Measurements from ENCODE around the gene CDON. TPM values are rescaled to one million over a fixed set of nuclear protein-coding genes. Genes with fewer than 3 reads are reported as not detected.

The CDON gene
- total and polyA plus RNA-seq, 9 of the 15 experiments (the other 6 are each of a cell fraction or from before 2014, with no cell fraction given) = 0.08 to 0.64 (median 0.40) TPM

- TF ChIP-seq PHF8 (IDR thresholded peaks at IDR 0.05; ENCODE audit: borderline replicate concordance, low read length) (peak; percentile 38; the same call in 1 of the 2 replicates), RBM34 (IDR thresholded peaks at IDR 0.05; ENCODE audit: borderline replicate concordance, insufficient read depth, low read length) (no peak), MYC (IDR thresholded peaks at IDR 0.05; ENCODE audit: low read depth, low read length) (0 out of 2 replicates have a peak, but pooled peaks have one; percentile 28), MYC (CRISPR knock-in tag; IDR thresholded peaks at IDR 0.05; ENCODE audit: borderline replicate concordance, low read depth) (no peak), CBX1 (IDR thresholded peaks at IDR 0.05; ENCODE audit: low read depth) (no peak), CAMTA2 (CRISPR knock-in tag; conservative IDR thresholded peaks at IDR 0.05) (no peak), RBFOX2 (IDR thresholded peaks at IDR 0.05; ENCODE audit: low read depth, low read length) (peak; percentile 55), SREBF1 (IDR thresholded peaks at IDR 0.05; ENCODE audit: borderline replicate concordance, low read depth, low read length) (peak; percentile 91; the same call in 1 of the 2 replicates), BRCA1 (IDR thresholded peaks at IDR 0.05) (no peak), BRCA1 (CRISPR knock-in tag; IDR thresholded peaks at IDR 0.05) (no peak), DLX4 (CRISPR knock-in tag; IDR thresholded peaks at IDR 0.05) (no peak), XRCC4 (IDR thresholded peaks at IDR 0.05; ENCODE audit: extremely low read depth, insufficient read depth, insufficient read length) (no peak), GATA2 (CRISPR knock-in tag; IDR thresholded peaks at IDR 0.05) (no peak), CBX8 (IDR thresholded peaks at IDR 0.05; ENCODE audit: borderline replicate concordance, extremely low read depth, low read depth, low read length, poor library complexity, severe bottlenecking) (no peak), ZNF766 (CRISPR knock-in tag; conservative IDR thresholded peaks at IDR 0.05) (no peak)
- TF ChIP-seq, protein P1, sequence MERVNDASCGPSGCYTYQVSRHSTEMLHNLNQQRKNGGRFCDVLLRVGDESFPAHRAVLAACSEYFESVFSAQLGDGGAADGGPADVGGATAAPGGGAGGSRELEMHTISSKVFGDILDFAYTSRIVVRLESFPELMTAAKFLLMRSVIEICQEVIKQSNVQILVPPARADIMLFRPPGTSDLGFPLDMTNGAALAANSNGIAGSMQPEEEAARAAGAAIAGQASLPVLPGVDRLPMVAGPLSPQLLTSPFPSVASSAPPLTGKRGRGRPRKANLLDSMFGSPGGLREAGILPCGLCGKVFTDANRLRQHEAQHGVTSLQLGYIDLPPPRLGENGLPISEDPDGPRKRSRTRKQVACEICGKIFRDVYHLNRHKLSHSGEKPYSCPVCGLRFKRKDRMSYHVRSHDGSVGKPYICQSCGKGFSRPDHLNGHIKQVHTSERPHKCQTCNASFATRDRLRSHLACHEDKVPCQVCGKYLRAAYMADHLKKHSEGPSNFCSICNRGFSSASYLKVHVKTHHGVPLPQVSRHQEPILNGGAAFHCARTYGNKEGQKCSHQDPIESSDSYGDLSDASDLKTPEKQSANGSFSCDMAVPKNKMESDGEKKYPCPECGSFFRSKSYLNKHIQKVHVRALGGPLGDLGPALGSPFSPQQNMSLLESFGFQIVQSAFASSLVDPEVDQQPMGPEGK (CRISPR knock-in tag; IDR thresholded peaks at IDR 0.05; ENCODE audit: borderline replicate concordance) = no peak
- TF ChIP-seq, protein P2, sequence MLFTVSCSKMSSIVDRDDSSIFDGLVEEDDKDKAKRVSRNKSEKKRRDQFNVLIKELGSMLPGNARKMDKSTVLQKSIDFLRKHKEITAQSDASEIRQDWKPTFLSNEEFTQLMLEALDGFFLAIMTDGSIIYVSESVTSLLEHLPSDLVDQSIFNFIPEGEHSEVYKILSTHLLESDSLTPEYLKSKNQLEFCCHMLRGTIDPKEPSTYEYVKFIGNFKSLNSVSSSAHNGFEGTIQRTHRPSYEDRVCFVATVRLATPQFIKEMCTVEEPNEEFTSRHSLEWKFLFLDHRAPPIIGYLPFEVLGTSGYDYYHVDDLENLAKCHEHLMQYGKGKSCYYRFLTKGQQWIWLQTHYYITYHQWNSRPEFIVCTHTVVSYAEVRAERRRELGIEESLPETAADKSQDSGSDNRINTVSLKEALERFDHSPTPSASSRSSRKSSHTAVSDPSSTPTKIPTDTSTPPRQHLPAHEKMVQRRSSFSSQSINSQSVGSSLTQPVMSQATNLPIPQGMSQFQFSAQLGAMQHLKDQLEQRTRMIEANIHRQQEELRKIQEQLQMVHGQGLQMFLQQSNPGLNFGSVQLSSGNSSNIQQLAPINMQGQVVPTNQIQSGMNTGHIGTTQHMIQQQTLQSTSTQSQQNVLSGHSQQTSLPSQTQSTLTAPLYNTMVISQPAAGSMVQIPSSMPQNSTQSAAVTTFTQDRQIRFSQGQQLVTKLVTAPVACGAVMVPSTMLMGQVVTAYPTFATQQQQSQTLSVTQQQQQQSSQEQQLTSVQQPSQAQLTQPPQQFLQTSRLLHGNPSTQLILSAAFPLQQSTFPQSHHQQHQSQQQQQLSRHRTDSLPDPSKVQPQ (CRISPR knock-in tag; IDR thresholded peaks at IDR 0.05; ENCODE audit: borderline replicate concordance) = no peak
These were observed at the start of gene CDON (continued) for GRCh38 chr11:126062679-126063506.
